Ectodermal cell (in vitro differentiated cells): ENCODE measurements around the gene HIPK2. TPM values are rescaled to one million over a fixed set of nuclear protein-coding genes. Genes with fewer than 3 reads are reported as not detected.

Experiments
- H3K27ac ChIP-seq: 2 replicates; pipeline ENCODE4 v1.7.0; 2013; ENCODE audit warnings: mild to moderate bottlenecking, low read depth, low read length; ENCODE audit not compliant: insufficient read depth, poor library complexity, severe bottlenecking
- H3K27me3 ChIP-seq: 2 replicates; pipeline ENCODE4 v1.7.0; 2013; ENCODE audit warnings: mild to moderate bottlenecking, low read length; ENCODE audit not compliant: insufficient read depth, control insufficient read depth, poor library complexity, severe bottlenecking
- H3K36me3 ChIP-seq: one replicate; pipeline ENCODE4 v1.7.0; 2013; ENCODE audit warnings: low read length; ENCODE audit not compliant: control insufficient read depth, insufficient read depth
- H3K4me1 ChIP-seq: one replicate; pipeline ENCODE4 v1.7.0; 2013; ENCODE audit warnings: low read length; ENCODE audit not compliant: control insufficient read depth, insufficient read depth
- H3K4me3 ChIP-seq: 2 replicates; pipeline ENCODE4 v1.7.0; 2013; ENCODE audit warnings: low read depth, low read length, control low read depth; ENCODE audit not compliant: insufficient read depth
- H3K9me3 ChIP-seq: 2 replicates; pipeline ENCODE4 v1.7.0; 2013; ENCODE audit warnings: mild to moderate bottlenecking, low read length, moderate library complexity; ENCODE audit not compliant: control insufficient read depth
- WGBS, 2 experiments: methylation state at CpG; one replicate each; pipeline ENCODE4 v1.1.7; 2013; ENCODE audit warnings: missing lambda C conversion rate in 2 of 2; 5-methylcytosine and 5-hydroxymethylcytosine counted together
- polyA plus RNA-seq, 4 experiments: library from polyadenylated mRNA; stranded (reverse); fragments of 50-300 nt; gene quantifications; one replicate each; pipeline ENCODE4 v1.2.3, GENCODE V29; 2013

HIPK2 gene
- 27.8 TPM for polyA plus RNA-seq (2013, experiment 1 of 4)
- 35.1 TPM for polyA plus RNA-seq (2013, experiment 2 of 4)
- polyA plus RNA-seq (2013, experiment 3 of 4) = 17.8 TPM
- 23.5 TPM for polyA plus RNA-seq (2013, experiment 4 of 4)

DNA sequence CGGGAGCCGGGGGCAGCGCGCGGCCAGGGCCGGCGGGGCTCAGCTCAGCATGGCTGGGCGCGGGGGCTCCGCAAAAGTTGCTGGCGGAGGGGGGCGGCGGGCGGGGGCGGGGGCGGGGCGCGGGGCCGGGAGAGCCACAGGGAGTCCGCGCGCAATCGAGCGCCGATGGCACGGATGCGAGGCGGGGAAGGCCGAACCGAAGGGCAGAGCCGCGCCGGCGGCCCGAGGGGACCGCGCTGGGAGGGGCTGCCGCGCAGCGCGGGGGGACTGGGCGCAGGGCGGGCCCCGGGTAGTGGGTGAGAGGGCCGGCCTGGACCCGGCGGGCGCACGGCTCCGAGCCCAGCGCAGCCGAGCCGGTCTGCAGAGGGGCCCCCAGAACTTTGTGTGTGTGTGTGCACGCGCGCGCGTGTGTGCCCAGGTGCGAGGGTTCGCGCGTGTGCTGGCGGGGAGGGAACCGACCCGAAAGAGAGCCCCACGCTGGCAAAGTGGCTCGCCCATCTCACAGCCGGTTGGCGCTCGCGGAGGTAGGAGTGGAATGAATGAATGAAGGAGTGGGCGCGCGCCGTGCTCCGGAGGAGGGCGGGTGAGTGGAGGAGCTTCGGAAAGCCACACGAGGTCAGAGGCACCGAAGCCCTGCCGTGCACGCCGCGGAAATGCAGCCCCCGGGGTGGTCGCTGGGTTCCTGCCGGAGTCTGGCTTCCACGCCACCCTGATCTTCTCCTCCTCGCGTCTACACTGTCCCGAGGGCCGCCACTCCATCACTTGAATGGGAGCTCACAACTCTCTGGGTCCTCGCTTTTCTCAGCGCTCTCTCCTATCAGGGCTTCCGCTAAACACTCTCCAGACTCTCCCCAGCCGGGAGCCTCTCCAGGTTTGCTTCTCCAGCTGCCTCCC is at the start of gene HIPK2:
TSS of gene HIPK2 (minus strand) at position 51 of the 894 bp plus-strand sequence. CDS start 375 bp downstream, outside the sequence.
- 0% methylated on average over 96 of the region's 96 CpGs for whole genome bisulfite sequencing, 2 experiments
- peaks cover 31% of the 10 kb centered on the region for H3K27me3 ChIP-seq
- no peaks in the 10 kb centered on the region for H3K36me3 ChIP-seq
- H3K4me1 ChIP-seq = peaks cover 5% of the 10 kb centered on the region
- no peaks in the 10 kb centered on the region for H3K9me3 ChIP-seq
- no peak within 1 kb of the TSS for H3K27ac ChIP-seq
- H3K4me3 ChIP-seq = peak within 1 kb of the TSS; percentile 83

DNA sequence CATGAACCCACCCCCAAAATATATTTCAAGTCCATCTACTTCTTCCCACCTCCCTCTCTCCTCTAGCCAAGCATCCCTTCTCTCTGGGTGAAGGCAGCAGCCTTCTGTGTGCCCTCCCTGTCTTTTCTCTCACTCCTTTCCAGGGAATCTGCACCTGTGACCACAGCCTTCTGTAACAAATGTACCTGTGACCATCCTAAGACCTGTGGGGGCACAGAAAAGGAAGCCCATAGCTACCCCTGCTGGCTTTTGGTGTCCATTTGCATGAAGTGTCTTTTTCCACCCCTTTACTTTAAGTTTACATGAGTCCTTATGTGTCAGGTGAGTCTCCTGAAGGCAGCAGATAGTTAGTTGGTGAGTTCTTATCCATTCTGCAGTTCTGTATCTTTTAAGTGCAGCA is 49.2 kb upstream of the HIPK2 start:
- Histone ChIP-seq H3K4me3 (no peak overlapping the region), H3K4me1 (no peaks in the 10 kb centered on the region), H3K36me3 (no peaks in the 10 kb centered on the region), H3K9me3 (no peaks in the 10 kb centered on the region), H3K27me3 (no peaks in the 10 kb centered on the region), H3K27ac (no peak overlapping the region)

DNA sequence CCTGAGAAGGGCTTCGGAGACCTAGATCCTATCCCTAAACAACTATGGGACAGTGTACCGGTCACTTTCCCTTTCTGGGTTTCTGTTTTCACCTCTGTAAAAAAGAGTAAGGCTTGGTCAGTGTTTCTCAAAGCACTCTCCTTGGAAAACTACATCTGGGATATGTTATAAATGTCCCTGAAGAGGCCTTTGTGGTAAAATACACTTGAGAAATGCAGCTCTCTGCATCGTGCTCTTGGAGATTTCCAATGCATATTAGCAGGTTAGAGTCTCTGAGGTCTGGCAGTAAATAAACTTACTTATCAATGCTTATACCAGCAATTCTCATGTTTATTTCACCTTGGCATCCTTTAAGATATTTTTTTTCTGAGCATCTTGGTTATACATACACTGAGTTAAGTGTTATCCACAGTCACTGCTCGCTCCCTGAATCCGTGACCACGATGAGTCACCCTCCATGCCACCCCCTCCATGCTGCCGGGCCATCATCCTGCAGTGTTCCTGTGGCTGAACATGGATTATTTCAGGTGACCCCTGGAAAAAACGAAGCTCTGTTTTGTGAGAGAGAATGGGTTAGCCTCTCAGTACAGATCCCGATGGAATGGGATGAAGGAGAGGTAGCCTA is 48.0 kb upstream of the HIPK2 start:
- WGBS, 2 experiments = 82 to 84% methylated on average over 9 of the region's 9 CpGs

GRCh38 chr7:139823959-139824521 is 46.2 kb upstream of the HIPK2 start:
- H3K36me3 ChIP-seq = no peaks in the 10 kb centered on the region
- H3K9me3 ChIP-seq = no peaks in the 10 kb centered on the region
- WGBS, 2 experiments = 88 to 90% methylated on average over 8 of the region's 8 CpGs
- no peak overlapping the region for H3K4me3 ChIP-seq
- H3K4me1 ChIP-seq = no peaks in the 10 kb centered on the region
- no peak overlapping the region for H3K27ac ChIP-seq
- H3K27me3 ChIP-seq = no peaks in the 10 kb centered on the region

More for the DNA sequence above, 48.0 kb upstream of the HIPK2 start:
- Histone ChIP-seq H3K36me3 (no peaks in the 10 kb centered on the region), H3K27ac (no peak overlapping the region), H3K9me3 (no peaks in the 10 kb centered on the region), H3K27me3 (no peaks in the 10 kb centered on the region), H3K4me3 (no peak overlapping the region), H3K4me1 (no peaks in the 10 kb centered on the region)

GRCh38 chr7:139822855-139823254 is 45.1 kb upstream of the HIPK2 start:
- WGBS, 2 experiments = 93 to 95% methylated on average over 9 of the region's 9 CpGs

GRCh38 chr7:139821349-139822105 is 43.7 kb upstream of the HIPK2 start:
- Histone ChIP-seq H3K36me3 (no peaks in the 10 kb centered on the region), H3K27me3 (no peaks in the 10 kb centered on the region), H3K9me3 (no peaks in the 10 kb centered on the region), H3K4me3 (no peak overlapping the region), H3K4me1 (no peaks in the 10 kb centered on the region), H3K27ac (no peak overlapping the region)
- 92 to 94% methylated on average over 14 of the region's 14 CpGs for WGBS, 2 experiments

More at GRCh38 chr7:139822855-139823254, 45.1 kb upstream of the HIPK2 start:
- no peaks in the 10 kb centered on the region for H3K27me3 ChIP-seq
- H3K9me3 ChIP-seq = no peaks in the 10 kb centered on the region
- H3K36me3 ChIP-seq = no peaks in the 10 kb centered on the region
- H3K27ac ChIP-seq = no peak overlapping the region
- H3K4me1 ChIP-seq = no peaks in the 10 kb centered on the region
- H3K4me3 ChIP-seq = no peak overlapping the region

- no peak overlapping the region for H3K27ac ChIP-seq
- H3K4me1 ChIP-seq = no peaks in the 10 kb centered on the region
- H3K4me3 ChIP-seq = no peak overlapping the region
- no peaks in the 10 kb centered on the region for H3K36me3 ChIP-seq
- no peaks in the 10 kb centered on the region for H3K9me3 ChIP-seq
- no peaks in the 10 kb centered on the region for H3K27me3 ChIP-seq
- 94 to 97% methylated on average over 4 of the region's 4 CpGs for WGBS, 2 experiments
These were observed 42.3 kb upstream of the HIPK2 start for GRCh38 chr7:139820089-139820488.

GRCh38 chr7:139817249-139817648 is 39.5 kb upstream of the HIPK2 start:
- Histone ChIP-seq H3K36me3 (no peaks in the 10 kb centered on the region), H3K27me3 (no peaks in the 10 kb centered on the region), H3K4me3 (no peak overlapping the region), H3K27ac (no peak overlapping the region), H3K9me3 (no peaks in the 10 kb centered on the region), H3K4me1 (no peaks in the 10 kb centered on the region)
- WGBS, 2 experiments = 92% methylated on average over 10 of the region's 10 CpGs

DNA sequence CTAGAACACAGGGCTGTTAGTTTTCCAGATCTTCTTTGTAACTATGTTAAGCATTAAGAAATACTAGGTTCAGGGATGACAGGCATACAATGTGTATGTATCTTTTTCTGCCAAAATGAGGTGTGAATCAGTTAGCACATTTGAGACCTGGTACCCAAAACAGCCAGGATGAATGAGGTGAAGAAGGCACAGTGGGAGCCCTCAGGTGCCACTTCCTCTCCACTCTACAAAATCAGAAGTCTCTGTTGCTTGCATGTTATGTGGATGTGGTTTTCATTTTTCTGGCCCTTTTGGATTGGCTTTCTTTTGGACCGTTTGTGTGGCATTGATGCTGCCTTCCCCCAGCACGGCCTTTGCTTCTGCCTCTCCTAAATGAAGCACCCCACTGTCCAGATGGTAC is 35.9 kb upstream of the HIPK2 start:
- Histone ChIP-seq H3K27me3 (no peaks in the 10 kb centered on the region), H3K36me3 (no peaks in the 10 kb centered on the region), H3K9me3 (no peaks in the 10 kb centered on the region), H3K4me1 (no peaks in the 10 kb centered on the region), H3K4me3 (no peak overlapping the region), H3K27ac (no peak overlapping the region)
- WGBS, 2 experiments = 92 to 96% methylated on average over 2 of the region's 2 CpGs
